DLD1 (cell line): Measurements from ENCODE around the gene C10orf71.

ENCODE experiments used
- in situ Hi-C: cut with HindIII; loops from 2 replicates; pipeline ENCODE4 v1.10.0; 2017; ENCODE audit warnings: low sequenced_read_pairs

Gene C10orf71

DNA sequence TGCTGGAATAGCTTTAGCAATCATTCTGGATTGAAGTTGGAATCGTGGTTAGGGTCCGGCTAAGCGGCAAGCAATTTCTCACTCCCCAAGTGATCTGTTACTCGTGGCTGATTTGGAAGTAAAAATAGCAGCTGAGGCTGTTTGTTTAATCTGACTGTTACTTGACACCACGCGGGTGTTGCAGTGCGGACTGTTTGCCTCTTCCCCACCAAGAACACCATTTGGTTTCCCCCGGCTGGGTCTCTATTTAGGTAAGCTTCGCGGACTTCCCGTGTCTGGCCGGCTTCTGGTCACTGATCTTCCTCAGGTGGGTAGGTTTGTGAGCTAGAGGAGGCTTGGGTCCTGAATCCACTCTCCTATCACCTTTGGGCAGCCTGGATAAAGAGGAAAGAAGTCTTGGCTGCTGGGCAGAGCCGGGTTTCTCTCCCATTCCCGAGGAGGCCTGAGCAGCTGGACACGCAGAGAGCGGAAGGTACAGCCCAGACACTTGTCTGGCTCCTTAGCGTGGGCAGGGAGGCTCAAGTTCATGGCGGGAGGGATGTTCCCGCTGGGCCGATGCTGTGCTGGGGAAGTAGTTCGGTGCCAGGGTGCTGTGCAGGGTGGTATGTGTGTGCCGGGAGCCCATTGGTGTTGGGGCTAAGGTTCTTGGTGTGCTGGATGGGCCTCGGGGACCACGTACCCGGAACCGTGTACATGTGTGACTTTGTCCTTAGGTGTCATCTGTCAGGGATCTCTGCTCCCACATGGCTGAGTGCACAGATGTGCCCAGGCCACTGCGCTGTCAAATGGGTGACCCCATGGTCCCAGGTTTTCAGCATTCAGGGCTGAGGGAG, at the start of gene C10orf71:
TSS of gene C10orf71 (plus strand) at position 188 of the 833 bp plus-strand sequence. CDS start 23,376 bp downstream, outside the sequence.
- in situ Hi-C loops: no loop called here

DNA sequence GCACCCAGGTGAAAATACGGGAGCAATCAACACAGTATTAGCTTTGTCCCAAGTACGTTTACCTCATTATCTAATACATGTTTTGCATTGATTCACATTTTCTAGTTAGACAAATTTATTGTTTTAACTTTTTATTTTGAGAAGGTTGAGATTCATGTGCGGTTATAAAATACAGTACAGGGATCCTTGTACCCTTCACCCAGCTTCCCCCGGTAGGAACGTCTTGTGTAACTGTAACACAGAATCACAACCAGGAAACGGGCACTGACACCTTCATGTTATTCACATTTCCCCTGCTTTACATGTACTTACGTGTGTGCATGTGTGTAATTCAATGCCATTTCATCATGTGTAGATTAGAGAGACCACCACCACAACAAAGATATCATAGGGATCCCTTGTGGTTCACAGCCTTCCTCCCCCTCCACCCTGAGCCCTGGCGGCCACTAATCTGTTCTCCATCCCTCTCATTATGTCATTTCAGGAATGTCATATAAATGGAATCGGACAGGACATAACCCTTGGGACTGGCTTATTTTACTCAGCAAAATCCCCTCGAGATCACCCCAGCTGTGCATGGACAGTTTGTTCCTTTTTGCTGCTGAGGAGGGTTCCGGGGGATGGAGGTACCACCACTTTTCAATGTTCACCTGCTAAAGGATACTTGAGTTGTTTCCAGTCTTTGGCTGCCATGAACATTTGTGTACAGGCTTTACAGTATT, 46.5 kb upstream of the C10orf71 start:
- in situ Hi-C loops: no loop called here

GRCh38 chr10:49253340-49253906, 45.5 kb upstream of the C10orf71 start:
- in situ Hi-C loops: no loop called here

DNA sequence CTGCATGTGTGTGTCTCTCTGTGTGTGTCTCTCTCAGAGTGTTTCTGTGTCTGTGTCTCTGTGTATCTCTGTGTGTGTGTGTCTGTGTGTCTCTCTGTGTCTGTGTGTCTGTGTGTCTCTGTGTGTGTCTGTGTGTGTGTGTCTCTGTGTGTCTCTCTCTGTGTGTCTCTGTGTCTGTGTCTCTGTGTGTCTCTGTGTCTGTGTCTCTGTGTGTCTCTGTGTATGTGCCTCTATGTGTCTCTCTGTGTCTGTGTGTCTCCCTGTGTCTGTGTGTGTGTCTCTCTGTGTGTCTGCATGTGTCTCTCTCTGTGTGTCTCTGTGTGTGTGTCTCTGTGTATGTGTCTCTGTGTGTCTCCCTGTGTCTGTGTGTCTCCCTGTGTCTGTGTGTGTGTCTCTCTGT, 44.8 kb upstream of the C10orf71 start:
- in situ Hi-C loops: no loop called here

- in situ Hi-C loops: no loop called here
Observed at GRCh38 chr10:49254556-49255318, 44.2 kb upstream of the C10orf71 start.

- in situ Hi-C loops: no loop called here
Observed at GRCh38 chr10:49255883-49256282, 43.1 kb upstream of the C10orf71 start.

DNA sequence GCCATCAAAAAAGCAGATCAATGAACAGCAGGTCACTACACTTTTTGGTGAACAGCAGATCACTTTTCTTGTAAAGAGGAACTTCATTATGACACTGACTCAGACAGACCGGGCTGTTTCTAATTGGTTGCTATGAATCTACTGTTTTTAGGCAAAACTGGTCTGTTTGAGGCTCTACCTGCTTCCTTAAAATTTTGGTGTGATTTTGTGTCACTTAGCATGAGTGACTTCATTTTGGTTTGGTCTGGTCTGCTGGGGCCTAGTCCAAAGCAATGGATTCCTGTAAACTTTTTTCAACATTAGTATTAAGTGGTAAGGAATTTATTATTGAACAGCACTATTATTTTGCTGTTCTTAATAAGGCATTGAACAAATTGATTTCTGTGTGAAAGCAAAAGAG, 41.8 kb upstream of the C10orf71 start:
- in situ Hi-C loops: no loop called here

DNA sequence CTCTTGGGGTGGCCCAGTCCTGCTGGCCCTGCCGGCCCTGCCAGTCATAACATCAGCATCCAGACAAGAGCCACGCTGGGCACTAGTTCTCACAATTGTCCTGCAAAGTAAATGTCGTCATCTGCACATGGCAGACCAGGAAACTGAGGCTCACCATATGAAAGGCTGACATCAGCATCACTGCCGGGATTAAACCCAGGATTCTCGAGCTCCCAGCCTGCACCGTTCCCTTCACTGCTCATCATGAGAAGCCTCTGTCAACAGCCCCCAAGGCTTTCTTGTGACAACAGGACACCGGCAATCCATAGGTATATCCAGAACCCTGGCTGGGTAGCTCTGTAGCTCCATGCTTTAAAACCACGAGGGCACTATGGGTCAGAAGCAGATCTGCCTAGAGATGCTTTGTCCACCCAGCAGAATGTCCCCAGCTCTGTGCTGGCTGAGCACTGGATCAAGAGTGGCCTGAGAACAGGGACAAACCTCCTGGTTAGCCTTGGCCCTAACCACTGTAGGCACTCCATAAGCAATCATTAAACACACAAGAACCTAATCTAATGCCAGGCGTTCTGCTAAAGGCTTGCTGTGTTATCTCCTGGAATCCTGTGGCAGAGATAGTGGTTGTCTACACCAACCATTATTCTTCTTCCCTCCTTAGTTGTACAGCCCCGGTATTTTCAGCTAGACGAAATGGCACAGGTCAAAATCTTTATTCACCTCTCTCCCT, 41.2 kb upstream of the C10orf71 start:
- in situ Hi-C loops: no loop called here

GRCh38 chr10:49258350-49258683, 40.7 kb upstream of the C10orf71 start:
- in situ Hi-C loops: no loop called here

GRCh38 chr10:49260644-49261296, 38.2 kb upstream of the C10orf71 start:
- in situ Hi-C loops: no loop called here

DNA sequence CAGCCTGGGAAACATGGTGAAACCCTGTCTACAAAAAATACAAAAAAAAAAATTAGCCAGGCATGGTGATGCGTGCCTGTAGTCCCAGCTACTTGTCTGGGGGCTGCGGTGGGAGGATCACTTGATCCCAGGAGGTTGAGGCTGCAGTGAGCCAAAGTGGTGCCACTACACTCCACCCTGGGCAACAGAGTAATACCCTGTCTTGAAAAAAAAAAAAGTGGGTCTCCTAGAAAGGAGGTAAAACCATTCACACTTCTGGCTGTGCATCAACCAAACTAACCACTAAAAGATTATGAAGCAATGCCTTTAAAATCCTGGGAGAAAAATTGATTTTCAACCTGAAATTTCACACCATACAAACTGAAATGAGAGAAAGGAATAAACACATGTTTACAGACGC, 35.4 kb upstream of the C10orf71 start:
- in situ Hi-C loops: no loop called here

- in situ Hi-C loops: no loop called here
Observed at GRCh38 chr10:49264177-49264677, 34.7 kb upstream of the C10orf71 start.

GRCh38 chr10:49265885-49266284, 33.1 kb upstream of the C10orf71 start:
- in situ Hi-C loops: no loop called here

DNA sequence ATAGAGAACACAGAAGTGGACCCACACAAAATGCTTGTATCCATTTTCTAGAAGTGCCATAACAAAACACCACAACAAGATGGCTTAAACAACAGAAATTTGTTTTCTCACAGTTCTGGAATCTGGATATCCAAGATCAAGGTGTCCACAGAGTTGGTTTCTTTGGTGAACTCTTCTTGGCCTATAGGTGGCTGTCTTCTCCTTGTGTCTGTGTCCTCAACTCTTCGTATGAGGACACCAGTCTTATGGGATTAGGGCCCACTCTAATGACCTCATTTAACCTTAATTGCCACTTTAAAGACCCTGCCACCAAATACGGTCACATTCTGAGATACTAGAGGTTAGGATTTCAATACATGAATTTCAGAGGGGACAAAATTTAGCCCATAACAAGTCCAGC, 30.8 kb upstream of the C10orf71 start:
- in situ Hi-C loops: no loop called here

DNA sequence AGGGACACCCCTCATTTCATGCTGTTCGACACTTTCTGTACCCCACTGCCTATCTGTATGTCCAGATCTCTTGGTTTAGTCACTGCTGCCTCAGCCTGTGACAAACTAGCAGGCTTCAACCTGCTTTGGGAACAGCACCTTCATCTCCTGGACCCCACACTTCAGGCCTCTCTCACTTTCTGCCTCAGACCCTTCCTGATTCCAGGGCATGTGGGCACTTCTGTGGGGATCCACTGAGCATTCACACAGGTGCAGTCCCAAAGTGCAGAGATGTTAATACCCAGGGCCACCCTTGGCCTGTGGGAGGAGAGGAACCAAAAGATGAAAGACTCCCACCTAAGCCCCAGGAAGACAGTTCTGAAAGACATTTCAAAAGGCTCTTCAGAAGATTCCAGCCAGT, 29.4 kb upstream of the C10orf71 start:
- in situ Hi-C loops: no loop called here

- in situ Hi-C loops: no loop called here
Observed at GRCh38 chr10:49270565-49270964, 28.4 kb upstream of the C10orf71 start.

DNA sequence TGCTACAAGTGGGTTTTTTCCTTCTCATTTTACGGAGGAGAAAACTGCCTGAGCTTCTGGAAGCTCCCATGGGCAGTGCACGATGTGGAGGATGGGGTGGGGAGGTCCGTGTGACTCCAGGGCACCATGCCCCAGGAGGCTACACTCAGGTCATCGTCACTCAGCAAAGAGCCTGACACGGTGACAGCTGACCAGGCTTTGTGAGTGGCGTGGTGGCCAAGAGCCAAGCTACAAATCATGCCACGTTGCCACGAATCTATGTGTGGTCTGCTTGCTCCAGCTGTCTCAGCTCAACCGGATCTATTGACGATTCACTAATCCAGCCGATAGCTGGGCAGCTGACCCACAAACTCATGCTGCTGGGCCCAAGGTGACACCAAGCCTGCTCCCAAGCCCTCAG, 27.6 kb upstream of the C10orf71 start:
- in situ Hi-C loops: no loop called here

DNA sequence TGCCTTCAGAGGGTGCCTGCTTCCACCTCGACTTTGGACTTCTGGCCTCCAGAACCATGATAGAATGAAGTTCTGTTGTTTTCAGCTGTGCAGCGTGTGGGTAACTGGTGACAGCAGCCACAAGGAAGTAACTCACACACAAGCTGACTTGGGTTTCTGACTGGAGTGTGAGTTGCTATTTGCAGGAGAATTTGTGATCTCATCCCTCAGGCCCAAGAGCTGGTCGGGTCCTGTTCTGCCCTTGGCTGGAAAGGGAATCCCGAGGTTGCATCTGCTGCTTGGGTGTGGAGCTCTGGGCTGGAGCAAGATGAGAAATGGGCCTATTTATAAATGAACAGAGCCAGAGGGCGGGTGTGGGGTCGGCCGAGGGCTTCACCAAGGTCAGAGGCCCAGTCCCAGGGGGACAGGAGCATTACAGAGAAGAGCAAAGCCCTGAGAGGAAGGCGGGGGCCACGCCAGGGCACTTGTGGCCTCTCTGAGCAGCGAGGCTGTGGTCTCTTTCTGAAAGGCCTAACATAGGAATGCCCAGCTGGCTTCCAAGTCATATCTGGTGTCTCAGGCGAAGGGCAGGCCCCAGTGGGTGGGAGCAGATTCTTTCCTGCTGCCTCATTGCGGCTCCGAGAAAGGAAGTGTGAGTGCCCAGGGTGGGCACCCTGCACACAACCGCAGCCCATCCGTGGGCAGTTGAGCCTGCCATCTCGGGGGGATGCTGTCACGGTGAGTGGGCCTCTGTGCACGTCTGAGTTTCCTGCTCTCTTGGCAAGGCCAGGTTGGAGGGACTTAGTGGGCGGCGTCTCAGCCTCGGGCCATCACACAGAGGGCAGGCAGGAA, 26.5 kb upstream of the C10orf71 start:
- in situ Hi-C loops: no loop called here

DNA sequence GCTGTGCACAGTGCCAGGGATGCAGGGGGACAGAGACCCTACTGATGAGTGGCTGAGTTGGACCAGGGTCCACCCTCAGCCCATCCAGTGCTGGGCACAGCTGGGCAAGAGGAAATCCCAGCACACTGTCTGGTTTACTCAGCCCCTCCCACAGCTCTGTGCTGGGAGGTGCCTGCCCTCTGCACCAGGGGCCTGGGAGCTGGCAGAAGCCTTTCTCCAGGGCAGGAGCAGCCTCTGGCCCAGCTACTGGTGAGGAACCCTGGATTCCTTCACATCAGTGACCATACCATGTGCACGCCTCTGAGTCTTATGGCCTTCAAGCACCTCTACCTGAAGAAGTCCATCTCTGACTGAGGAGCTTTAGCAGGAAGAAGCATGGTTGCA, 25.9 kb upstream of the C10orf71 start:
- in situ Hi-C loops: no loop called here
